T-cell (primary cell): Measurements from ENCODE around the gene NHSL2. TPM values are rescaled to one million over a fixed set of nuclear protein-coding genes. Genes with fewer than 3 reads are reported as not detected.

Source experiments
- ATAC-seq, 4 experiments: fragments of 200-7000 bp in 3 of 4; fragments of 150-1000 bp in 1 of 4; cut with Tn5 transposase; replicated peaks in 1 of 4; 1 replicate in 3 of 4; 2 replicates in 1 of 4; pipeline ENCODE4 v1.10.0; 2021; ENCODE audit warnings: moderate library complexity in 3 of 4, mild to moderate bottlenecking in 2 of 4, moderate number of reproducible peaks in 1 of 4
- CTCF ChIA-PET, 2 donors: fragments of 300-600 bp; sonication (Branson Sonifier 250); formaldehyde crosslinking; loops; one replicate each; lab custom pipeline; 2022; ENCODE audit warnings: antibody characterized with exemption in 2 of 2; lab: Charles Lee
- POLR2A ChIA-PET, 2 donors: fragments of 300-600 bp; sonication (Branson Sonifier 250); formaldehyde crosslinking; loops; one replicate each; lab custom pipeline; 2022; ENCODE audit warnings: antibody characterized with exemption in 2 of 2; lab: Charles Lee
- DNase-seq, 35 experiments: peaks; one replicate each; pipeline versions ENCODE4 v3.0.0 to v3.0.0-alpha.2; 2013 to 2023
- H3K27ac ChIP-seq: one replicate; pipeline ENCODE4 v1.5.1; 2013; ENCODE audit warnings: low read length
- H3K27me3 ChIP-seq, 2 experiments: replicated peaks in 1 of 2; 1 replicate in 1 of 2; 2 replicates in 1 of 2; pipeline versions ENCODE4 v1.6.1 to v1.7.0; 2013; ENCODE audit warnings: low read length in 1 of 2, mixed read lengths in 1 of 2; ENCODE audit not compliant: control insufficient read depth in 2 of 2, insufficient read depth in 2 of 2; ENCODE audit errors: extremely low read depth in 1 of 2
- H3K36me3 ChIP-seq, 2 donors: 1 replicate in 1 of 2; 2 replicates in 1 of 2; pipeline versions ENCODE4 v1.6.1 to v1.7.0; 2013; ENCODE audit warnings: low read length in 1 of 2; ENCODE audit not compliant: control insufficient read depth in 2 of 2, insufficient read depth in 1 of 2; ENCODE audit errors: extremely low read depth in 1 of 2
- H3K4me1 ChIP-seq, 2 experiments: 1 replicate in 1 of 2; 2 replicates in 1 of 2; pipeline versions ENCODE4 v1.6.1 to v1.7.0; 2013; ENCODE audit warnings: low read length in 2 of 2, mixed read lengths in 1 of 2; ENCODE audit not compliant: insufficient read depth in 2 of 2, control insufficient read depth in 1 of 2; ENCODE audit errors: extremely low read depth in 1 of 2
- H3K4me3 ChIP-seq, 2 donors: 1 replicate in 1 of 2; 2 replicates in 1 of 2; pipeline versions ENCODE4 v1.5.1 to v1.7.0; 2013; ENCODE audit warnings: mild to moderate bottlenecking in 2 of 2, low read length in 1 of 2, moderate library complexity in 1 of 2; ENCODE audit not compliant: control insufficient read depth in 1 of 2; ENCODE audit errors: extremely low read depth in 1 of 2
- H3K9me3 ChIP-seq: 2 replicates; pipeline ENCODE4 v1.7.0; 2013
- H3K27ac Mint-ChIP-seq, 2 donors: one replicate each; pipeline ENCODE4 v1.8.0; 2020 to 2021; ENCODE audit warnings: mild to moderate bottlenecking in 2 of 2, mixed read lengths in 2 of 2
- H3K27me3 Mint-ChIP-seq, 2 donors: one replicate each; pipeline ENCODE4 v1.8.0; 2021 to 2022; ENCODE audit warnings: mixed read lengths in 2 of 2
- H3K36me3 Mint-ChIP-seq: one replicate; pipeline ENCODE4 v1.8.0; 2021; ENCODE audit warnings: mixed read lengths
- H3K4me1 Mint-ChIP-seq, 3 donors: one replicate each; pipeline ENCODE4 v1.8.0; 2020 to 2022; ENCODE audit warnings: mixed read lengths in 3 of 3, mild to moderate bottlenecking in 1 of 3
- H3K4me3 Mint-ChIP-seq, 3 donors: one replicate each; pipeline ENCODE4 v1.8.0; 2020 to 2022; ENCODE audit warnings: mild to moderate bottlenecking in 3 of 3, mixed read lengths in 3 of 3, moderate library complexity in 3 of 3
- H3K9me3 Mint-ChIP-seq, 3 donors: one replicate each; pipeline ENCODE4 v1.8.0; 2020 to 2022; ENCODE audit warnings: mixed read lengths in 3 of 3
- WGBS: methylation state at CpG from one replicate; pipeline ENCODE4 v1.1.5; 2013; ENCODE audit warnings: missing lambda C conversion rate; ENCODE audit not compliant: insufficient coverage; 5-methylcytosine and 5-hydroxymethylcytosine counted together
- total RNA-seq, 35 experiments: library from RNA in 6 of 35; stranded (reverse) in 6 of 35; fragments of 120-200 nt in 1 of 35; gene quantifications; one replicate each; pipeline versions ENCODE4 v1.2.1 to v1.2.4 and lab custom pipeline; 2013 to 2026

NHSL2 gene
- total RNA-seq, 5 donors from 2014 or later (not counting 1 experiment from before 2014, with no cell fraction given) = 3.3 to 11.7 (median 8.1) TPM

- Histone ChIP-seq H3K9me3 (no peaks in the 10 kb centered on the region), H3K27ac (no peak overlapping the region), H3K4me1 (peaks cover 0 to 61% of the 10 kb centered on the region in 2 experiments), H3K4me3 (no peak overlapping the region), H3K36me3 (no peaks in the 10 kb centered on the region), H3K27me3 (peaks cover 0 to 12% of the 10 kb centered on the region in 2 experiments)
- 20% methylated on average over 1 of the region's 9 CpGs for WGBS
- no peak overlapping the region for H3K4me3 Mint-ChIP-seq
- no peaks in the 10 kb centered on the region for H3K9me3 Mint-ChIP-seq
- H3K27ac Mint-ChIP-seq = peak overlapping the region; percentile 5 to 61
- POLR2A ChIA-PET = no interaction called here
- H3K4me1 Mint-ChIP-seq = peaks cover 17 to 66% (median 52%) of the 10 kb centered on the region in 3 donors
- DNase-seq = peak; percentile 47 to 88 (median 74)
- ATAC-seq = peak; percentile 77 to 85 (median 80)
- CTCF ChIA-PET = interaction anchor here (0.7 to 3.3 kb wide), 11 partner anchors 15 to 128 kb away, joined by 3 to 20 read pairs (median 3); no protein-coding TSS in a partner anchor
- peaks cover 7 to 35% of the 10 kb centered on the region in 2 donors for H3K27me3 Mint-ChIP-seq
- peaks cover 6% of the 10 kb centered on the region for H3K36me3 Mint-ChIP-seq
Measured at GRCh38 chrX:72126539-72127140, 216.0 kb downstream of the NHSL2 start.

- ChIA-PET CTCF (interaction anchor here (0.6 to 3.3 kb wide), 13 partner anchors 16 to 259 kb away, joined by 3 to 20 read pairs (median 3); no protein-coding TSS in a partner anchor), POLR2A (no interaction called here)
- no peaks in the 10 kb centered on the region for H3K9me3 Mint-ChIP-seq
- no peak overlapping the region for H3K27ac Mint-ChIP-seq
- peaks cover 6% of the 10 kb centered on the region for H3K36me3 Mint-ChIP-seq
- peaks cover 22 to 63% (median 47%) of the 10 kb centered on the region in 3 donors for H3K4me1 Mint-ChIP-seq
- peaks cover 10 to 35% of the 10 kb centered on the region in 2 donors for H3K27me3 Mint-ChIP-seq
- no peak overlapping the region for H3K4me3 Mint-ChIP-seq
- Histone ChIP-seq H3K36me3 (no peaks in the 10 kb centered on the region), H3K4me3 (no peak overlapping the region), H3K27me3 (peaks cover 0 to 17% of the 10 kb centered on the region in 2 experiments), H3K4me1 (peaks cover 0 to 62% of the 10 kb centered on the region in 2 experiments), H3K27ac (no peak overlapping the region), H3K9me3 (no peaks in the 10 kb centered on the region)
- no CpG with 5 or more reads among the region's 3 CpGs for WGBS
- no peak for DNase-seq
- ATAC-seq = no peak
Measured at GRCh38 chrX:72127332-72127731, 216.7 kb downstream of the NHSL2 start.

GRCh38 chrX:72128183-72128834 lies 217.7 kb downstream of the NHSL2 start:
- H3K27me3 ChIP-seq = peaks cover 0 to 21% of the 10 kb centered on the region in 2 experiments
- DNase-seq (no peak), ATAC-seq (no peak)
- CTCF ChIA-PET = interaction anchor here (0.6 to 1.1 kb wide), 2 partner anchors 29 to 115 kb away, joined by 3 read pairs; no protein-coding TSS in a partner anchor
- WGBS = 100% methylated on average over 2 of the region's 4 CpGs
- no peaks in the 10 kb centered on the region for H3K9me3 ChIP-seq
- Mint-ChIP-seq H3K36me3 (peaks cover 3% of the 10 kb centered on the region), H3K27me3 (peaks cover 11 to 38% of the 10 kb centered on the region in 2 donors), H3K4me3 (no peak overlapping the region), H3K9me3 (no peaks in the 10 kb centered on the region), H3K27ac (no peak overlapping the region), H3K4me1 (peaks cover 15 to 54% (median 40%) of the 10 kb centered on the region in 3 donors)
- H3K4me3 ChIP-seq = no peak overlapping the region
- H3K27ac ChIP-seq = no peak overlapping the region
- H3K36me3 ChIP-seq = no peaks in the 10 kb centered on the region
- peaks cover 0 to 56% of the 10 kb centered on the region in 2 experiments for H3K4me1 ChIP-seq
- POLR2A ChIA-PET = no interaction called here

- CTCF ChIA-PET = no interaction called here
- ATAC-seq (no peak), DNase-seq (peak in 4 of 35 experiments; percentile 14 to 40 (median 16))
- no peaks in the 10 kb centered on the region for H3K36me3 ChIP-seq
- Mint-ChIP-seq H3K36me3 (peaks cover 3% of the 10 kb centered on the region), H3K27ac (peak overlapping the region in 1 of 2 donors; percentile 8), H3K4me1 (peaks cover 14 to 50% (median 34%) of the 10 kb centered on the region in 3 donors), H3K9me3 (no peaks in the 10 kb centered on the region), H3K27me3 (peaks cover 13 to 41% of the 10 kb centered on the region in 2 donors), H3K4me3 (peak overlapping the region in 1 of 3 donors; percentile 18)
- peaks cover 0 to 21% of the 10 kb centered on the region in 2 experiments for H3K27me3 ChIP-seq
- H3K27ac ChIP-seq = no peak overlapping the region
- H3K9me3 ChIP-seq = no peaks in the 10 kb centered on the region
- peaks cover 0 to 51% of the 10 kb centered on the region in 2 experiments for H3K4me1 ChIP-seq
- POLR2A ChIA-PET = no interaction called here
- WGBS = no CpG with 5 or more reads among the region's 6 CpGs
- H3K4me3 ChIP-seq = no peak overlapping the region
Measured at GRCh38 chrX:72128881-72129280, 218.2 kb downstream of the NHSL2 start.

GRCh38 chrX:72129661-72130060 lies 219.0 kb downstream of the NHSL2 start:
- H3K36me3 ChIP-seq = no peaks in the 10 kb centered on the region
- CTCF ChIA-PET = interaction anchor here in 1 of 2 donors (1.0 to 1.4 kb wide), 2 partner anchors 105 to 112 kb away, joined by 3 to 5 read pairs; no protein-coding TSS in a partner anchor
- H3K9me3 Mint-ChIP-seq = no peaks in the 10 kb centered on the region
- POLR2A ChIA-PET = interaction anchor here in 1 of 2 donors (0.5 kb wide), 1 partner anchor 31 kb away, joined by 4 read pairs; no protein-coding TSS in a partner anchor
- peaks cover 18 to 42% of the 10 kb centered on the region in 2 donors for H3K27me3 Mint-ChIP-seq
- H3K4me1 ChIP-seq = peaks cover 0 to 43% of the 10 kb centered on the region in 2 experiments
- no peaks in the 10 kb centered on the region for H3K9me3 ChIP-seq
- peak overlapping the region in 1 of 3 donors; percentile 18 for H3K4me3 Mint-ChIP-seq
- peaks cover 14 to 42% (median 26%) of the 10 kb centered on the region in 3 donors for H3K4me1 Mint-ChIP-seq
- 93% methylated on average over 6 of the region's 16 CpGs for WGBS
- no peak for ATAC-seq
- no peak for DNase-seq
- peaks cover 3% of the 10 kb centered on the region for H3K36me3 Mint-ChIP-seq
- no peak overlapping the region for H3K27ac ChIP-seq
- H3K27me3 ChIP-seq = peaks cover 0 to 21% of the 10 kb centered on the region in 2 experiments
- no peak overlapping the region for H3K4me3 ChIP-seq
- H3K27ac Mint-ChIP-seq = no peak overlapping the region

GRCh38 chrX:72130156-72130761 lies 219.6 kb downstream of the NHSL2 start:
- H3K27me3 Mint-ChIP-seq = peaks cover 17 to 36% of the 10 kb centered on the region in 2 donors
- peaks cover 0 to 37% of the 10 kb centered on the region in 2 experiments for H3K4me1 ChIP-seq
- POLR2A ChIA-PET = interaction anchor here in 1 of 2 donors (0.5 kb wide), 1 partner anchor 32 kb away, joined by 4 read pairs; no protein-coding TSS in a partner anchor
- H3K4me3 Mint-ChIP-seq = peak overlapping the region; percentile 28 to 69 (median 62)
- H3K9me3 Mint-ChIP-seq = no peaks in the 10 kb centered on the region
- peaks cover 14 to 36% (median 20%) of the 10 kb centered on the region in 3 donors for H3K4me1 Mint-ChIP-seq
- no peaks in the 10 kb centered on the region for H3K9me3 ChIP-seq
- H3K27ac ChIP-seq = no peak overlapping the region
- peaks cover 3% of the 10 kb centered on the region for H3K36me3 Mint-ChIP-seq
- CTCF ChIA-PET = interaction anchor here in 1 of 2 donors (1.0 to 1.4 kb wide), 2 partner anchors 106 to 112 kb away, joined by 3 to 5 read pairs; no protein-coding TSS in a partner anchor
- DNase-seq (no peak), ATAC-seq (no peak)
- H3K36me3 ChIP-seq = no peaks in the 10 kb centered on the region
- H3K27ac Mint-ChIP-seq = no peak overlapping the region
- peaks cover 0 to 21% of the 10 kb centered on the region in 2 experiments for H3K27me3 ChIP-seq
- H3K4me3 ChIP-seq = no peak overlapping the region
- 93% methylated on average over 6 of the region's 12 CpGs for WGBS
